Ishikawa (cell line): ENCODE measurements around the gene C16orf89.

Source experiments
- CEBPB ChIP-seq: IDR thresholded peaks from 2 replicates; pipeline ENCODE4 v1.6.1; 2012
- EP300 ChIP-seq: IDR thresholded peaks from 2 replicates; pipeline ENCODE4 v1.6.1; 2012; ENCODE audit warnings: borderline replicate concordance
- MAX ChIP-seq: IDR thresholded peaks from 2 replicates; pipeline ENCODE4 v1.6.1; 2012
- RAD21 ChIP-seq: IDR thresholded peaks from 2 replicates; pipeline ENCODE4 v1.6.1; 2012; ENCODE audit warnings: low read depth
- REST ChIP-seq: IDR thresholded peaks from 2 replicates; pipeline ENCODE4 v1.6.1; 2012; ENCODE audit warnings: low read depth, mild to moderate bottlenecking
- TAF1 ChIP-seq: IDR thresholded peaks from 2 replicates; pipeline ENCODE4 v1.6.1; 2012; ENCODE audit warnings: low read depth, mild to moderate bottlenecking
- TCF12 ChIP-seq: IDR thresholded peaks from 2 replicates; pipeline ENCODE4 v1.6.1; 2012; ENCODE audit warnings: low read depth
- YY1 ChIP-seq: IDR thresholded peaks from 2 replicates; pipeline ENCODE4 v1.6.1; 2012; ENCODE audit warnings: low read depth
- ZBTB7A ChIP-seq: IDR thresholded peaks from 2 replicates; pipeline ENCODE4 v1.6.1; 2012; ENCODE audit warnings: low read depth

DNA sequence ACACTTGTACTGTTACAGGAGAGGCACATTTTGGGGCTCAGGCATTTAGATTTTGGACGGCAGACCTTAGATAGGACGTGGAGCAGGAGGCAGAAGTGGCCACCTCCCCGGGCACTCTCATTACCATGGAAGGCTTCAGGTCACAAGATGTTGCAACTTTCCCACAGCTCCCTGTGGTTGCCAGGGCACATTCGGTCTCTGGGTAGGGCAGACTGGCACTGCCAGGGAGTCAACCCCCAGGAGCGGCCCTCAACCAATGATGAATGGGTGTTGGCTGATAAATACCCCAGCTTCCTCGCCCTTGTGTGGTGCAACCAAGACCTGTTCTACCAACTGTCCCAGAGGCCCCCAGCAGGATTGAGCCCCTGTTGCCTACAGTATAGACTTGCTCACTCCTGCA lies 43.2 kb downstream of the C16orf89 start:
- no peak for TF ChIP-seq RAD21
- no peak for TF ChIP-seq YY1
- TF ChIP-seq REST = no peak
- TF ChIP-seq TAF1 = no peak
- no peak for TF ChIP-seq TCF12
- TF ChIP-seq ZBTB7A = no peak
- TF ChIP-seq MAX = no peak
- TF ChIP-seq EP300 = no peak
- no peak for TF ChIP-seq CEBPB
